Activated CD4-positive, alpha-beta T cell treated with anti-CD3 and anti-CD28 coated beads, Interleukin-2, amount 10 ng/mL, durations not matched to agents 7 days and 5 days (primary cell): ENCODE results near the gene SHKBP1. TPM values are rescaled to one million over a fixed set of nuclear protein-coding genes. Genes with fewer than 3 reads are reported as not detected.

ENCODE experiments used
- CTCF ChIA-PET: fragments of 350-600 bp; sonication (Branson Sonifier 250); formaldehyde crosslinking; loops from one replicate; lab custom pipeline; 2021; ENCODE audit warnings: antibody characterized with exemption; lab: Charles Lee
- POLR2A ChIA-PET: fragments of 350-600 bp; sonication (Branson Sonifier 250); formaldehyde crosslinking; loops from one replicate; lab custom pipeline; 2021; ENCODE audit warnings: antibody characterized with exemption; lab: Charles Lee
- DNase-seq: peaks from one replicate; pipeline ENCODE4 v3.0.0-alpha.2; 2020
- H3K27ac Mint-ChIP-seq: one replicate; pipeline ENCODE4 v1.8.0; 2021; ENCODE audit warnings: mild to moderate bottlenecking, moderate library complexity, mixed read lengths
- H3K27me3 Mint-ChIP-seq: one replicate; pipeline ENCODE4 v1.8.0; 2021; ENCODE audit warnings: mixed read lengths
- H3K36me3 Mint-ChIP-seq: one replicate; pipeline ENCODE4 v1.8.0; 2021; ENCODE audit warnings: low read depth, mixed read lengths
- H3K4me1 Mint-ChIP-seq: one replicate; pipeline ENCODE4 v1.8.0; 2021; ENCODE audit warnings: mixed read lengths
- H3K4me3 Mint-ChIP-seq: one replicate; pipeline ENCODE4 v1.8.0; 2021; ENCODE audit warnings: mild to moderate bottlenecking, moderate library complexity, mixed read lengths
- H3K9me3 Mint-ChIP-seq: one replicate; pipeline ENCODE4 v1.8.0; 2021; ENCODE audit warnings: mixed read lengths
- total RNA-seq, 2 experiments: library from RNA; stranded (reverse); gene quantifications; one replicate each; pipeline ENCODE4 v1.2.3, GENCODE V29; 2021

Gene SHKBP1
- total RNA-seq, 2 experiments from 2014 or later: 147 to 158 TPM

GRCh38 chr19:40599902-40600569, 23.4 kb downstream of the SHKBP1 start:
- H3K27me3 Mint-ChIP-seq: peaks cover 50% of the 10 kb centered on the region
- peak overlapping the region; percentile 6 for H3K4me3 Mint-ChIP-seq
- ChIA-PET POLR2A (no interaction called here), CTCF (interaction anchor here (1.1 to 1.5 kb wide), 3 partner anchors 23 to 295 kb away, joined by 3 to 4 read pairs (median 3); no protein-coding TSS in a partner anchor)
- no peak for DNase-seq
- H3K27ac Mint-ChIP-seq: no peak overlapping the region
- H3K4me1 Mint-ChIP-seq: peaks cover 66% of the 10 kb centered on the region
- no peaks in the 10 kb centered on the region for H3K9me3 Mint-ChIP-seq
- H3K36me3 Mint-ChIP-seq: no peaks in the 10 kb centered on the region

- Mint-ChIP-seq H3K36me3 (no peaks in the 10 kb centered on the region), H3K27ac (no peak overlapping the region), H3K4me3 (peak overlapping the region; percentile 6), H3K27me3 (peaks cover 46% of the 10 kb centered on the region), H3K9me3 (no peaks in the 10 kb centered on the region), H3K4me1 (peaks cover 65% of the 10 kb centered on the region)
- CTCF ChIA-PET: interaction anchor here (0.6 to 1.1 kb wide), 2 partner anchors 51 to 176 kb away, joined by 3 read pairs; no protein-coding TSS in a partner anchor
- no peak for DNase-seq
- POLR2A ChIA-PET: no interaction called here
These were observed 24.0 kb downstream of the SHKBP1 start for GRCh38 chr19:40600570-40601133.

GRCh38 chr19:40601134-40601974, 24.7 kb downstream of the SHKBP1 start, which contains the start of gene LTBP4:
TSS of gene LTBP4 (plus strand) at chr19:40601369. CDS start at chr19:40601388, 19 bp downstream.
- H3K4me1 Mint-ChIP-seq: peaks cover 67% of the 10 kb centered on the region
- peak within 1 kb of the TSS; percentile 6 for H3K4me3 Mint-ChIP-seq
- no peaks in the 10 kb centered on the region for H3K36me3 Mint-ChIP-seq
- no peaks in the 10 kb centered on the region for H3K9me3 Mint-ChIP-seq
- CTCF ChIA-PET: interaction anchor here (0.6 to 1.6 kb wide), 5 partner anchors 8 to 177 kb away, joined by 3 to 5 read pairs (median 3); no protein-coding TSS in a partner anchor
- POLR2A ChIA-PET: interaction anchor here (0.6 kb wide), 1 partner anchor 46 kb away, joined by 6 read pairs; no protein-coding TSS in a partner anchor
- H3K27me3 Mint-ChIP-seq: peaks cover 43% of the 10 kb centered on the region
- DNase-seq: no peak
- H3K27ac Mint-ChIP-seq: no peak within 1 kb of the TSS

- no peak for DNase-seq
- peaks cover 35% of the 10 kb centered on the region for H3K27me3 Mint-ChIP-seq
- ChIA-PET CTCF (interaction anchor here (0.7 to 2.2 kb wide), 9 partner anchors 10 to 160 kb away, joined by 3 to 12 read pairs (median 4); no protein-coding TSS in a partner anchor), POLR2A (interaction anchor here (0.6 kb wide), 1 partner anchor 79 kb away, joined by 4 read pairs; no protein-coding TSS in a partner anchor)
- no peak overlapping the region for H3K27ac Mint-ChIP-seq
- H3K4me3 Mint-ChIP-seq: peak overlapping the region; percentile 85
- H3K36me3 Mint-ChIP-seq: peaks cover 2% of the 10 kb centered on the region
- H3K4me1 Mint-ChIP-seq: peaks cover 74% of the 10 kb centered on the region
- H3K9me3 Mint-ChIP-seq: no peaks in the 10 kb centered on the region
These were observed 26.4 kb downstream of the SHKBP1 start for GRCh38 chr19:40603071-40603388.

GRCh38 chr19:40603389-40604170, 26.9 kb downstream of the SHKBP1 start:
- Mint-ChIP-seq H3K27ac (peak overlapping the region; percentile 98), H3K4me1 (peaks cover 73% of the 10 kb centered on the region), H3K4me3 (peak overlapping the region; percentile 85), H3K36me3 (peaks cover 2% of the 10 kb centered on the region), H3K9me3 (no peaks in the 10 kb centered on the region), H3K27me3 (peaks cover 31% of the 10 kb centered on the region)
- POLR2A ChIA-PET: interaction anchor here (0.6 kb wide), 2 partner anchors 11 to 79 kb away, joined by 3 to 4 read pairs; no protein-coding TSS in a partner anchor
- peak; percentile 99 for DNase-seq
- CTCF ChIA-PET: interaction anchor here (0.5 to 2.2 kb wide), 11 partner anchors 10 to 161 kb away, joined by 3 to 12 read pairs (median 4); no protein-coding TSS in a partner anchor

GRCh38 chr19:40604171-40604646, 27.5 kb downstream of the SHKBP1 start:
- ChIA-PET CTCF (interaction anchor here (0.5 to 2.2 kb wide), 10 partner anchors 9 to 161 kb away, joined by 3 to 12 read pairs (median 3); no protein-coding TSS in a partner anchor), POLR2A (interaction anchor here (0.6 kb wide), 1 partner anchor 11 kb away, joined by 3 read pairs; no protein-coding TSS in a partner anchor)
- peak overlapping the region; percentile 98 for H3K27ac Mint-ChIP-seq
- H3K9me3 Mint-ChIP-seq: no peaks in the 10 kb centered on the region
- peaks cover 72% of the 10 kb centered on the region for H3K4me1 Mint-ChIP-seq
- H3K27me3 Mint-ChIP-seq: peaks cover 25% of the 10 kb centered on the region
- peaks cover 2% of the 10 kb centered on the region for H3K36me3 Mint-ChIP-seq
- DNase-seq: no peak
- H3K4me3 Mint-ChIP-seq: peak overlapping the region; percentile 85

GRCh38 chr19:40604647-40605215, 28.1 kb downstream of the SHKBP1 start:
- CTCF ChIA-PET: interaction anchor here (0.6 to 2.2 kb wide), 5 partner anchors 12 to 1216 kb away, joined by 3 to 12 read pairs (median 3); no protein-coding TSS in a partner anchor
- Mint-ChIP-seq H3K9me3 (no peaks in the 10 kb centered on the region), H3K4me1 (peaks cover 71% of the 10 kb centered on the region), H3K36me3 (peaks cover 2% of the 10 kb centered on the region), H3K4me3 (peak overlapping the region; percentile 85), H3K27ac (peak overlapping the region; percentile 98), H3K27me3 (peaks cover 20% of the 10 kb centered on the region)
- POLR2A ChIA-PET: interaction anchor here (1.0 kb wide), 1 partner anchor 10 kb away, joined by 3 read pairs; no protein-coding TSS in a partner anchor
- peak; percentile 22 for DNase-seq

GRCh38 chr19:40605216-40605971, 28.7 kb downstream of the SHKBP1 start:
- Mint-ChIP-seq H3K27ac (peak overlapping the region; percentile 98), H3K9me3 (no peaks in the 10 kb centered on the region), H3K4me3 (peak overlapping the region; percentile 85), H3K4me1 (peaks cover 76% of the 10 kb centered on the region), H3K36me3 (peaks cover 2% of the 10 kb centered on the region), H3K27me3 (peaks cover 17% of the 10 kb centered on the region)
- peak; percentile 91 for DNase-seq
- ChIA-PET CTCF (interaction anchor here (0.5 to 2.2 kb wide), 8 partner anchors 10 to 1216 kb away, joined by 3 to 12 read pairs (median 3); no protein-coding TSS in a partner anchor), POLR2A (interaction anchor here (1.0 kb wide), 1 partner anchor 9 kb away, joined by 3 read pairs; no protein-coding TSS in a partner anchor)

GRCh38 chr19:40607311-40608239, 30.9 kb downstream of the SHKBP1 start:
- CTCF ChIA-PET: interaction anchor here (1.0 kb wide), 1 partner anchor 8 kb away, joined by 3 read pairs; no protein-coding TSS in a partner anchor
- POLR2A ChIA-PET: no interaction called here
- Mint-ChIP-seq H3K9me3 (no peaks in the 10 kb centered on the region), H3K4me1 (peaks cover 83% of the 10 kb centered on the region), H3K27ac (peak overlapping the region; percentile 73), H3K36me3 (peaks cover 2% of the 10 kb centered on the region), H3K27me3 (peaks cover 4% of the 10 kb centered on the region), H3K4me3 (peak overlapping the region; percentile 85)
- DNase-seq: no peak

- ChIA-PET CTCF (no interaction called here), POLR2A (no interaction called here)
- DNase-seq: no peak
- Mint-ChIP-seq H3K9me3 (no peaks in the 10 kb centered on the region), H3K4me3 (no peak overlapping the region), H3K4me1 (peaks cover 84% of the 10 kb centered on the region), H3K36me3 (peaks cover 2% of the 10 kb centered on the region), H3K27ac (no peak overlapping the region), H3K27me3 (no peaks in the 10 kb centered on the region)
These were observed 31.6 kb downstream of the SHKBP1 start for GRCh38 chr19:40608240-40608621.
